Fibroblast of pulmonary artery (primary cell): ENCODE data around the gene FOXN3.

Source experiments
- DNase-seq: peaks from one replicate; pipeline ENCODE4 v3.0.0-alpha.2; 2010; ENCODE audit warnings: low read depth
- H3K4me3 ChIP-seq: replicated peaks from 2 replicates; pipeline ENCODE4 v1.5.1; 2011; ENCODE audit warnings: low read depth, mild to moderate bottlenecking, control low read depth, low read length, moderate library complexity
- TF ChIP-seq, protein P1 (sequence below): IDR thresholded peaks from 2 replicates; pipeline ENCODE4 v1.5.1; 2011; ENCODE audit warnings: mild to moderate bottlenecking, control low read depth, low read length, inconsistent platforms; ENCODE audit errors: missing control alignments

Gene FOXN3

DNA sequence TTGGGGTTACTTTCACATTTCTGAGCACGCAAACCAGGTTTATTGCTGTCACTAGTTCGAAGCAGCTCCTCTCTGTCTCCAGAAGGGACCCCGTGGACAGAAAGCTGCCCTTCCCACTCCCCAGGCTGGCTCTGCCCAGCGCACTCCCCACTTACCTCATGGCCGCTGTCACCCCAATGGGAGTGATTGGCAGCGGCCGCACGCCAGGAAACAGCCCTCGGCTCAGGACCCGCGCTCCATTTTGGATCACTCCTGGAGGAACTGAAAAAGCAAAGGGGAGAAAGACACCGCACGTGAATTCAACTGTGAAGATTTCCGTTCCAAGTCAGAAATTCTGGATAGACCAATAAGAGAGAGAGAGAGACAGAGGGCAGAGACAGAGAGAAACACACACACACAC lies 236.5 kb downstream of the FOXN3 start:
- no peak for DNase-seq
- TF ChIP-seq, protein P1, sequence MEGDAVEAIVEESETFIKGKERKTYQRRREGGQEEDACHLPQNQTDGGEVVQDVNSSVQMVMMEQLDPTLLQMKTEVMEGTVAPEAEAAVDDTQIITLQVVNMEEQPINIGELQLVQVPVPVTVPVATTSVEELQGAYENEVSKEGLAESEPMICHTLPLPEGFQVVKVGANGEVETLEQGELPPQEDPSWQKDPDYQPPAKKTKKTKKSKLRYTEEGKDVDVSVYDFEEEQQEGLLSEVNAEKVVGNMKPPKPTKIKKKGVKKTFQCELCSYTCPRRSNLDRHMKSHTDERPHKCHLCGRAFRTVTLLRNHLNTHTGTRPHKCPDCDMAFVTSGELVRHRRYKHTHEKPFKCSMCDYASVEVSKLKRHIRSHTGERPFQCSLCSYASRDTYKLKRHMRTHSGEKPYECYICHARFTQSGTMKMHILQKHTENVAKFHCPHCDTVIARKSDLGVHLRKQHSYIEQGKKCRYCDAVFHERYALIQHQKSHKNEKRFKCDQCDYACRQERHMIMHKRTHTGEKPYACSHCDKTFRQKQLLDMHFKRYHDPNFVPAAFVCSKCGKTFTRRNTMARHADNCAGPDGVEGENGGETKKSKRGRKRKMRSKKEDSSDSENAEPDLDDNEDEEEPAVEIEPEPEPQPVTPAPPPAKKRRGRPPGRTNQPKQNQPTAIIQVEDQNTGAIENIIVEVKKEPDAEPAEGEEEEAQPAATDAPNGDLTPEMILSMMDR, result no peak
- no peak overlapping the region for H3K4me3 ChIP-seq

DNA sequence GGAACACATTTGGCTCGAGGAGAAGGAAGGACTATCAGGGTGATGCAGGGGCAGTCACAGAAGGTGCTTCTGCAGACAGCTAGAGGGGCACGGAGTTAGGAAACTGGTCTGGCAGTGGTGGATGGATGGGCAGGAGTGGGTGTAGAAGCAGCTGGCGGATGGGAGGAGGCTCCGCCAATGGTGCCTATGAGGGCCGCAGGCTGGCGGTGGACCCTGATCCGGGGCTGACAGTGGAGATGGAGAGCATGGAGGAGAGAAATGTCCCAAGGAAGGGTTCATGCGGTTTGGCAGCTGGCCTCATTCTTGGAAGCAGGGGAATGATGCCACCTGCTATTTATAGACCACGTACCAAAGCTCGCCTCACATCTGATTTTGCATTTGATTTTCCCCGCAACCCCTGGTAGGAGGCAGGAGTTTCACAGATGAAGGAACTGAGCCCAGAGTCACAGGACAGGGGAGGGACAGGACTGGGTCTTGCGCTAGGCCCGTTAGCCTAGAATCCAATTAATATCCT lies 237.1 kb downstream of the FOXN3 start:
- TF ChIP-seq, protein P1, result no peak
- no peak for DNase-seq

DNA sequence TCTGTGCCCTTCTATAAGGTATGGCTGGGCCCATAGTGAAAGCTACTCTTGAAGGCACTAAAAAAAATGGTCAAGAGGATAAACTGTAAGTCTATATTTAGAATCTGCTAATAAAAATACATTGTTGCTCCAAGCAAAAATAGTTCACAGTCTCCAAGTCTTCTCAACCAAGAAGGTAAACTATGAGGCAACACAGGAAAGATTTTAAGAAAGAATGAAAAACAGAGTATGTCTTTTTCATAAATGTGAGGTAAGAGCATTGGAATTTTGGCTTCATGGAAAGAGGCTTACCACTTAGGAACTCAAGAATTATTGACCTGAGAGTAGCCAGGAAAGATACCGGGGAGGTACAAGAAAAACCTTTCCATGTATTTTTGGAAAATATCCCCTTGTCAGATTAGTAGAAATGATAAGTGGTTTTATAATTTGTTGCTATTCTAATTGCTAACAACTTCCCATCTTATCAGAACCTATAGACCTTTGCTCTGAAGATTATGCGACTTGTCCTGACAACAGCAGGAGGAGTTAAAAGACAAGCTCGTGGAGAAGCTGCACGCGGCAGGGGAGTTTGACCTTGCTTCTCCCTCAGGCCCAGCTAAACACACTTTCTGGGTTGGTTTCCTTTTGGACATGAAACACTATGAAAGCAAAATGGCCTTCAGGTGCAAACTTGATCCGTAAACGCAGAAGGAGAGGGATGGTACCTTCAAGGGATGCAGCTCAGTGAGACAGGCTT lies 238.1 kb downstream of the FOXN3 start:
- DNase-seq, result peak; percentile 58
- TF ChIP-seq, protein P1, result no peak
- no peak overlapping the region for H3K4me3 ChIP-seq

More for the DNA sequence above, 237.1 kb downstream of the FOXN3 start:
- no peak overlapping the region for H3K4me3 ChIP-seq

DNA sequence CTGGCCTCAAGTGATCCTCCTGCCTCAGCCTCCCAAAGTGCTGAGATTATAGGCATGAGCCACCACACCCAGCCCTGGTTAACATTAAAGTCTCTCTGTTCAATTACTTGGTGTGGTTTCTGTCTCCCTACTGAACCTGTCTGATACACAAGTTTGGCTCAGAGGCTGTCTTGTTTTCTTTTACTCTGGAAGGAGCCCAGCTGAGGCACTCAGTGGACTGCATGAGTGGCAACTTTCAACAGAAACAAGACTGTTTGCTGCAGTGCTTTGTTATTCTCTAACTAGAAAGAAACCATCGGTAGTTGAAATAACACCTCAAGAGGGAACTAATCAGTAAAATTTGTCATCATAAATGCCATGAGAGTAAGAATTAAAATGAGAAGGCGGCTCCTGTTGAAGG lies 238.7 kb downstream of the FOXN3 start:
- TF ChIP-seq, protein P1, result no peak
- no peak for DNase-seq
- no peak overlapping the region for H3K4me3 ChIP-seq

DNA sequence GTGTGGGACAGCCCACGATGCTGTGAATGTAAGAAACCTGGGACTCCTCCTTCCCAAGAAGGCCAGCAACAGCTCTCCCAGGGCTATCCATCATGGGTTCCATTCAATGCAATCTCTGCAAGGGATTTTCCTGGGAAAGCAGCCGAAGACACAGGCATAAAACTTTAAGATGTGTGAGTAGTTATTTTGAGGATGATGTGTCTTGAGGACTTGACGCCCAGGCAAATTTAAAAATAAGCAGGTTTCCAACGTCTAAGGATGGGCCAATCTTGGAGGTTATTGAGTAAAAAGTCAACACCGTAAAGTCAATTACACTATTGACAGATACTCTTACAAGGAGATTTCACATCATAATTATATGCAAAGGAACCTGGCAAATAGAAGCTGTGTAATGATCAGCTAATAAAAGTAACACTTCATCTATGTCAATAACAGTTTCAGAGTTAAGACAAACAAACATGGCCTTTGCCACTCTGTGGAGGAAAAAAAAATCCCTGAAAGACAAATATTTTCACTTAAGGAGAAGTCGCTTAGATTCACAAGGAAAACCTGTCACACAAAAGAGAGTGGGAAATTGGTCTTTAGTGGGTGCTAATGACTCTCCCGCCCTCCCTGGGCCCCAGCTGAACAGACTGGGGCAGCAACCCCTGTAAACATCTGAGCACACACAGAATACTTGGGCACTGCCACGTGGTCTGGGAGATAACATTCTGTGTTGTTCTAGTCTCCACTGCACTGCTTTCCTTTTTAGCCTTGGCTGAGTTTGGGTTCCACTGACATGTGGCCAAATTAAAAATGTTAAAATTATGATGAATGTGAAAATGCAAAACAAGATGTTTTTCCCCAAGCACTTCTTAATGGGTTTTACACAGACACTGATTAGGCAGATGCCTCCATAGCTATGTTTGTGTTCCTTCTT lies 240.9 kb downstream of the FOXN3 start:
- no peak for DNase-seq
- no peak overlapping the region for H3K4me3 ChIP-seq
- TF ChIP-seq, protein P1, result no peak

DNA sequence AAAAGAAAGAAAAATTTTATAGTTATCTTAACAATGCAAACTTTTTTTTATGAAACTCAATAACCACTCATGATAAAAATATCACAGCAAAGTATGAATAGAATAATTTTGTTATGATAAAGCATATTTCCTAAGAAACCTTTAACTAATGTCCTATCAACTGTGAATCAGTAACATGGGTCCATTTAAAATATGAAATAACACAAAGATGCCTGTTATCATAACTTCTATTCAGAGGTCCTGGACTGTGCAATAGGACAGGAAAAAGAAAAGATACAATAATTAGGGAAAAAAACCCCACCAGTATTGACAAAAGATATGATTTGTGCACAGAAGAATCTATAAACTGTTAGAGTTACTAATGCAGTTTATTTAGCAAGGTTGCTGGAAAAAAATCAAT lies 245.4 kb downstream of the FOXN3 start:
- TF ChIP-seq, protein P1, result no peak
- DNase-seq, result no peak
- no peak overlapping the region for H3K4me3 ChIP-seq
